ENCODE results near the gene SLC9A3.
"Not testable (repeated sequence)": the region's sequence is repeated elsewhere in the genome, so short reads cannot be mapped to it uniquely, and the experiment has no call there.

SLC9A3 gene

GRCh38 chr5:476102-476813, 48.0 kb downstream of the SLC9A3 start:
- DNase-seq (ENCODE audit: low read depth, low spot score), result no peak

- DNase-seq (ENCODE audit: low read depth, low spot score), result no peak
Observed at GRCh38 chr5:475704-476101, 48.5 kb downstream of the SLC9A3 start.

- DNase-seq (ENCODE audit: low read depth, low spot score), result no peak
Observed at GRCh38 chr5:474840-475661, 49.2 kb downstream of the SLC9A3 start.

- DNase-seq (ENCODE audit: low read depth, low spot score), result not testable (repeated sequence)
Observed at GRCh38 chr5:474232-474839, 49.9 kb downstream of the SLC9A3 start.

- peak; percentile 59 for DNase-seq (ENCODE audit: low read depth, low spot score)
Observed at GRCh38 chr5:473551-474192, 50.6 kb downstream of the SLC9A3 start.

- peak; percentile 72 for DNase-seq (ENCODE audit: low read depth, low spot score)
Observed at GRCh38 chr5:472656-473550, 51.3 kb downstream of the SLC9A3 start.

GRCh38 chr5:472076-472655, 52.1 kb downstream of the SLC9A3 start:
- DNase-seq (ENCODE audit: low read depth, low spot score), result no peak

- no peak for DNase-seq (ENCODE audit: low read depth, low spot score)
Observed at GRCh38 chr5:471750-472058, 52.5 kb downstream of the SLC9A3 start.

GRCh38 chr5:470961-471749, 53.1 kb downstream of the SLC9A3 start:
- DNase-seq (ENCODE audit: low read depth, low spot score), result no peak

GRCh38 chr5:469752-470483, 54.3 kb downstream of the SLC9A3 start:
- no peak for DNase-seq (ENCODE audit: low read depth, low spot score)

GRCh38 chr5:468401-468800, 55.8 kb downstream of the SLC9A3 start:
- DNase-seq (ENCODE audit: low read depth, low spot score), result no peak

- no peak for DNase-seq (ENCODE audit: low read depth, low spot score)
Observed at GRCh38 chr5:466661-467310, 57.5 kb downstream of the SLC9A3 start.

- no peak for DNase-seq (ENCODE audit: low read depth, low spot score)
Observed at GRCh38 chr5:465591-466403, 58.5 kb downstream of the SLC9A3 start.

GRCh38 chr5:464843-465590, 59.2 kb downstream of the SLC9A3 start:
- DNase-seq (ENCODE audit: low read depth, low spot score), result no peak

GRCh38 chr5:464446-464842, 59.8 kb downstream of the SLC9A3 start:
- DNase-seq (ENCODE audit: low read depth, low spot score), result no peak

- no peak for DNase-seq (ENCODE audit: low read depth, low spot score)
Observed at GRCh38 chr5:463952-464351, 60.3 kb downstream of the SLC9A3 start.

GRCh38 chr5:463301-463700, 60.9 kb downstream of the SLC9A3 start:
- DNase-seq (ENCODE audit: low read depth, low spot score), result no peak

Measured in ELF-1 (cell line).